ENCODE data around the gene AKAP10. TPM values are rescaled to one million over a fixed set of nuclear protein-coding genes. Genes with fewer than 3 reads are reported as not detected.
A peak's percentile ranks its signal among the peaks of the same experiment; 100 is the strongest.
"Not testable (repeated sequence)": the region's sequence is repeated elsewhere in the genome, so short reads cannot be mapped to it uniquely, and the experiment has no call there.

Gene AKAP10
- polyA plus RNA-seq, 3 donors = 13.1 to 62.6 (median 15.4) TPM

DNA sequence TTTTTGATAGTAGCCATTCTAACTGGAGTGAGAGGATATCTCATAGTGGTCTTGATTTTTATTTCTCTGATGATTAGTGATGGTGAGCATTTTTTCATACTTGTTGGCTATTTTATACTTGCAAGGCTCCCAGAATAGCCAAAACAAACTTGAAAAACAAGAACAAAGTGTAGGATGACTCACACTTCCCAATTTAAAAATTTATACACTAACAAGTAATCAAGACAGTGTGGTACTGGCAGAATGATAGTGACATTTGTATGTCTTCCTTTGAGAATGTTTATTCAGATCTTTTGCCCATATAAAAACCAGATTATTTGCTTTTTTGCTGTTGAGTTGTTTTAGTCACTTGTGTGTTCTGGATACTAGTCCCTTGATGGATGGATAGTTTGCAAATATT lies 49.3 kb upstream of the AKAP10 start:
- H3K79me2 ChIP-seq (ENCODE audit: insufficient read depth, low read length) = no peaks in the 10 kb centered on the region
- H3K27me3 ChIP-seq (ENCODE audit: control insufficient read depth in 2 of 2, insufficient read depth in 2 of 2, low read length in 2 of 2) = no peaks in the 10 kb centered on the region
- no peak overlapping the region for H2AFZ ChIP-seq (ENCODE audit: insufficient read depth, low read depth, low read length, poor library complexity, severe bottlenecking)
- H3K4me1 Mint-ChIP-seq = peaks cover 33% of the 10 kb centered on the region
- peaks cover 21 to 35% of the 10 kb centered on the region in 2 donors for H3K4me1 ChIP-seq (ENCODE audit: control insufficient read depth in 1 of 2, insufficient read depth in 2 of 2, low read length in 2 of 2)
- no peaks in the 10 kb centered on the region for H3K36me3 ChIP-seq (replicated peaks in 1 of 2; ENCODE audit: control insufficient read depth in 1 of 2, insufficient read depth in 2 of 2, low read length in 2 of 2)
- no peak overlapping the region for H3K4me3 Mint-ChIP-seq
- peaks cover 0 to 2% of the 10 kb centered on the region in 2 donors for H3K36me3 Mint-ChIP-seq
- peak overlapping the region; percentile 7 for H3K4me2 ChIP-seq (replicated peaks; ENCODE audit: extremely low read depth, low read length, poor library complexity, severe bottlenecking)
- peak overlapping the region in 1 of 3 experiments; percentile 9 for H3K4me3 ChIP-seq (replicated peaks in 1 of 3; ENCODE audit: low read depth in 2 of 3, low read length in 3 of 3)
- H3K27ac ChIP-seq (ENCODE audit: low read depth in 1 of 2, low read length in 2 of 2) = peak overlapping the region in 1 of 2 donors; percentile 55
- intact Hi-C loops (cut with micrococcal nuclease) = loop anchor here (5.0 kb wide), 1 partner anchor 35 kb away; no protein-coding TSS in a partner anchor
- TF ChIP-seq, protein P1, sequence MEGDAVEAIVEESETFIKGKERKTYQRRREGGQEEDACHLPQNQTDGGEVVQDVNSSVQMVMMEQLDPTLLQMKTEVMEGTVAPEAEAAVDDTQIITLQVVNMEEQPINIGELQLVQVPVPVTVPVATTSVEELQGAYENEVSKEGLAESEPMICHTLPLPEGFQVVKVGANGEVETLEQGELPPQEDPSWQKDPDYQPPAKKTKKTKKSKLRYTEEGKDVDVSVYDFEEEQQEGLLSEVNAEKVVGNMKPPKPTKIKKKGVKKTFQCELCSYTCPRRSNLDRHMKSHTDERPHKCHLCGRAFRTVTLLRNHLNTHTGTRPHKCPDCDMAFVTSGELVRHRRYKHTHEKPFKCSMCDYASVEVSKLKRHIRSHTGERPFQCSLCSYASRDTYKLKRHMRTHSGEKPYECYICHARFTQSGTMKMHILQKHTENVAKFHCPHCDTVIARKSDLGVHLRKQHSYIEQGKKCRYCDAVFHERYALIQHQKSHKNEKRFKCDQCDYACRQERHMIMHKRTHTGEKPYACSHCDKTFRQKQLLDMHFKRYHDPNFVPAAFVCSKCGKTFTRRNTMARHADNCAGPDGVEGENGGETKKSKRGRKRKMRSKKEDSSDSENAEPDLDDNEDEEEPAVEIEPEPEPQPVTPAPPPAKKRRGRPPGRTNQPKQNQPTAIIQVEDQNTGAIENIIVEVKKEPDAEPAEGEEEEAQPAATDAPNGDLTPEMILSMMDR (IDR thresholded peaks at IDR 0.05) = no peak
- H3K27ac Mint-ChIP-seq = peak overlapping the region in 6 of 7 donors; percentile 1 to 89 (median 64)
- H3K9me3 Mint-ChIP-seq = no peaks in the 10 kb centered on the region
- DNase-seq = peak; percentile 27 to 57 (median 52)
- H3K27me3 Mint-ChIP-seq (ENCODE audit: low read depth in 3 of 3) = peaks cover 0 to 1% (median 0%) of the 10 kb centered on the region in 3 donors
- H3K9ac ChIP-seq (ENCODE audit: insufficient read depth, low read length, poor library complexity, severe bottlenecking) = no peak overlapping the region
- no peaks in the 10 kb centered on the region for H4K20me1 ChIP-seq (ENCODE audit: insufficient read depth, low read length)
- H3K9me3 ChIP-seq (replicated peaks in 1 of 2; ENCODE audit: control insufficient read depth in 1 of 2, insufficient read depth in 1 of 2, low read length in 2 of 2) = no peaks in the 10 kb centered on the region

- intact Hi-C loops (cut with micrococcal nuclease) = no loop called here
- no peaks in the 10 kb centered on the region for H3K9me3 ChIP-seq (replicated peaks in 1 of 2; ENCODE audit: control insufficient read depth in 1 of 2, insufficient read depth in 1 of 2, low read length in 2 of 2)
- no peak overlapping the region for H3K4me3 Mint-ChIP-seq
- peaks cover 10 to 16% of the 10 kb centered on the region in 2 donors for H3K4me1 ChIP-seq (ENCODE audit: control insufficient read depth in 1 of 2, insufficient read depth in 2 of 2, low read length in 2 of 2)
- no peak overlapping the region for H3K4me3 ChIP-seq (replicated peaks in 1 of 3; ENCODE audit: low read depth in 2 of 3, low read length in 3 of 3)
- no peaks in the 10 kb centered on the region for H3K36me3 ChIP-seq (replicated peaks in 1 of 2; ENCODE audit: control insufficient read depth in 1 of 2, insufficient read depth in 2 of 2, low read length in 2 of 2)
- H3K27ac Mint-ChIP-seq = no peak overlapping the region
- no peaks in the 10 kb centered on the region for H3K79me2 ChIP-seq (ENCODE audit: insufficient read depth, low read length)
- TF ChIP-seq, protein P1 (IDR thresholded peaks at IDR 0.05) = no peak
- H4K20me1 ChIP-seq (ENCODE audit: insufficient read depth, low read length) = no peaks in the 10 kb centered on the region
- no peaks in the 10 kb centered on the region for H3K27me3 ChIP-seq (ENCODE audit: control insufficient read depth in 2 of 2, insufficient read depth in 2 of 2, low read length in 2 of 2)
- H3K4me2 ChIP-seq (replicated peaks; ENCODE audit: extremely low read depth, low read length, poor library complexity, severe bottlenecking) = no peak overlapping the region
- H2AFZ ChIP-seq (ENCODE audit: insufficient read depth, low read depth, low read length, poor library complexity, severe bottlenecking) = no peak overlapping the region
- no peak for DNase-seq
- 80% methylated on average over 1 of the region's 4 CpGs for WGBS (ENCODE audit: insufficient coverage)
- no peak overlapping the region for H3K9ac ChIP-seq (ENCODE audit: insufficient read depth, low read length, poor library complexity, severe bottlenecking)
- H3K27ac ChIP-seq (ENCODE audit: low read depth in 1 of 2, low read length in 2 of 2) = no peak overlapping the region
- H3K9me3 Mint-ChIP-seq = no peaks in the 10 kb centered on the region
- peaks cover 15% of the 10 kb centered on the region for H3K4me1 Mint-ChIP-seq
- no peaks in the 10 kb centered on the region for H3K27me3 Mint-ChIP-seq (ENCODE audit: low read depth in 3 of 3)
- H3K36me3 Mint-ChIP-seq = no peaks in the 10 kb centered on the region
Measured at GRCh38 chr17:20022701-20023100, 45.1 kb upstream of the AKAP10 start.

DNA sequence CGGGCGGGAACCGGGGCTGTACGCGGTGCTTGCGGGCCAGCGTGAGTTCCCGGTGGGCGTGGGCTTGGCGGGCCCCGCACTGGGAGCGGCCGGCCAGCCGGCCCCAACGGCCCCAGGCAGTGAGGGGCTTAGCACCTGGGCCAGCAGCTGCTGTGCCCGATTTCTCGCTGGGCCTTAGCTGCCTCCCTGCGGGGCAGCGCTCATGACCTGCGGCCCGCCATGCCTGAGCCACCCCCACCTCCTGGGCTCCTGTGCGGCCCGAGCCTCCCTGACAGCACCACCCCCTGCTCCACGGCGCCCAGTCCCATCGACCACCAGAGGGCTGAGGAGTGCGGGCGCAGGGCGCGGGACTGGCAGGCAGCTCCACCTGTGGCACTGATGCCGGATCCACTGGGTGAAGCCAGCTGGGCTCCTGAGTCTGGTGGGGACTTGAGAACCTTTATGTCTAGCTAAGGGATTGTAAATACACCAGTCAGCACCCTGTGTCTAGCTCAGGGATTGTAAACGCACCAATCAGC lies 38.9 kb upstream of the AKAP10 start:
- H3K27me3 ChIP-seq (ENCODE audit: control insufficient read depth in 2 of 2, insufficient read depth in 2 of 2, low read length in 2 of 2); DNase-seq; H3K4me3 Mint-ChIP-seq; H3K9me3 Mint-ChIP-seq; H3K36me3 ChIP-seq (replicated peaks in 1 of 2; ENCODE audit: control insufficient read depth in 1 of 2, insufficient read depth in 2 of 2, low read length in 2 of 2); H3K27ac ChIP-seq (ENCODE audit: low read depth in 1 of 2, low read length in 2 of 2); H3K9me3 ChIP-seq (replicated peaks in 1 of 2; ENCODE audit: control insufficient read depth in 1 of 2, insufficient read depth in 1 of 2, low read length in 2 of 2); H4K20me1 ChIP-seq (ENCODE audit: insufficient read depth, low read length); H3K4me1 Mint-ChIP-seq; H3K27ac Mint-ChIP-seq; intact Hi-C loops (cut with micrococcal nuclease); H3K4me3 ChIP-seq (replicated peaks in 1 of 3; ENCODE audit: low read depth in 2 of 3, low read length in 3 of 3); H3K27me3 Mint-ChIP-seq (ENCODE audit: low read depth in 3 of 3); H3K79me2 ChIP-seq (ENCODE audit: insufficient read depth, low read length); H2AFZ ChIP-seq (ENCODE audit: insufficient read depth, low read depth, low read length, poor library complexity, severe bottlenecking); H3K9ac ChIP-seq (ENCODE audit: insufficient read depth, low read length, poor library complexity, severe bottlenecking); H3K4me2 ChIP-seq (replicated peaks; ENCODE audit: extremely low read depth, low read length, poor library complexity, severe bottlenecking); H3K36me3 Mint-ChIP-seq; H3K4me1 ChIP-seq (ENCODE audit: control insufficient read depth in 1 of 2, insufficient read depth in 2 of 2, low read length in 2 of 2): not testable (repeated sequence)
- over 99% methylated on average over 25 of the region's 32 CpGs for WGBS (ENCODE audit: insufficient coverage)

All from CD14-positive monocyte (primary cell).